ENCODE measurements around the gene RNU7-1.

The RNU7-1 gene

GRCh38 chr12:6975297-6976032, 31.8 kb downstream of the RNU7-1 start:
- H3K27ac ChIP-seq = no peak overlapping the region
- no peak overlapping the region for H3K4me3 ChIP-seq (ENCODE audit: low read depth in 1 of 2, low read length in 1 of 2)
- no peaks in the 10 kb centered on the region for H3K27me3 ChIP-seq
- H3K9me3 ChIP-seq = no peaks in the 10 kb centered on the region
- peaks cover 64% of the 10 kb centered on the region for H3K36me3 ChIP-seq
- no peak for TF ChIP-seq CTCF (IDR thresholded peaks at IDR 0.05)
- peaks cover 10 to 16% of the 10 kb centered on the region in 2 experiments for H3K4me1 ChIP-seq (ENCODE audit: control insufficient read depth in 1 of 2, insufficient read depth in 1 of 2, low read depth in 1 of 2, low read length in 1 of 2)

GRCh38 chr12:6977653-6978052, 34.0 kb downstream of the RNU7-1 start:
- Histone ChIP-seq H3K27me3 (no peaks in the 10 kb centered on the region), H3K4me1 (ENCODE audit: control insufficient read depth in 1 of 2, insufficient read depth in 1 of 2, low read depth in 1 of 2, low read length in 1 of 2) (no peaks in the 10 kb centered on the region), H3K36me3 (peaks cover 86% of the 10 kb centered on the region), H3K4me3 (ENCODE audit: low read depth in 1 of 2, low read length in 1 of 2) (no peak overlapping the region), H3K27ac (no peak overlapping the region), H3K9me3 (no peaks in the 10 kb centered on the region)
- no peak for TF ChIP-seq CTCF (IDR thresholded peaks at IDR 0.05)

DNA sequence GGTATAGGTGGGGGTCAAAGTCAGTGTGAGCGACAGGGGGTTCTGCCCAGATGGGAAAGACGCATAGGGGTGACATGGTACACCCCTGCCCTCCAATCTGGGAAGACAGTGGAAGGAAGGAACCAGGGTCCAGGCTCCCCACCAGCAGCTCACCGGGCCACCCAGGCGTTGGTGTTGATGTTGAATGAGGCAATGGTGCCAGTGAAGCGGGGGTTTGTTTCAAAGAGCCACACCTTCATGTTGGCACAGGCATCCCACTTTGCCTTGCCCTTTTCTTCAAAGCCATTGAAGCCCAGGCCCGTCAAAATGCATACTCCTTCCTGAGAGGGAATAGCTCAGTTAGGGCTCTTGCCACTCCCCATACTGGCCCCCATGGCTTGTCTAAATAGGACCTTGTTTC, 34.6 kb downstream of the RNU7-1 start:
- Histone ChIP-seq H3K27me3 (no peaks in the 10 kb centered on the region), H3K4me1 (ENCODE audit: control insufficient read depth in 1 of 2, insufficient read depth in 1 of 2, low read depth in 1 of 2, low read length in 1 of 2) (no peaks in the 10 kb centered on the region), H3K27ac (no peak overlapping the region), H3K36me3 (peaks cover 91% of the 10 kb centered on the region), H3K9me3 (no peaks in the 10 kb centered on the region), H3K4me3 (ENCODE audit: low read depth in 1 of 2, low read length in 1 of 2) (no peak overlapping the region)
- TF ChIP-seq CTCF (IDR thresholded peaks at IDR 0.05) = no peak

GRCh38 chr12:6978611-6979011, 35.0 kb downstream of the RNU7-1 start:
- no peaks in the 10 kb centered on the region for H3K4me1 ChIP-seq (ENCODE audit: control insufficient read depth in 1 of 2, insufficient read depth in 1 of 2, low read depth in 1 of 2, low read length in 1 of 2)
- H3K36me3 ChIP-seq = peaks cover 93% of the 10 kb centered on the region
- no peak overlapping the region for H3K4me3 ChIP-seq (ENCODE audit: low read depth in 1 of 2, low read length in 1 of 2)
- no peak for TF ChIP-seq CTCF (IDR thresholded peaks at IDR 0.05)
- no peak overlapping the region for H3K27ac ChIP-seq
- no peaks in the 10 kb centered on the region for H3K9me3 ChIP-seq
- no peaks in the 10 kb centered on the region for H3K27me3 ChIP-seq

DNA sequence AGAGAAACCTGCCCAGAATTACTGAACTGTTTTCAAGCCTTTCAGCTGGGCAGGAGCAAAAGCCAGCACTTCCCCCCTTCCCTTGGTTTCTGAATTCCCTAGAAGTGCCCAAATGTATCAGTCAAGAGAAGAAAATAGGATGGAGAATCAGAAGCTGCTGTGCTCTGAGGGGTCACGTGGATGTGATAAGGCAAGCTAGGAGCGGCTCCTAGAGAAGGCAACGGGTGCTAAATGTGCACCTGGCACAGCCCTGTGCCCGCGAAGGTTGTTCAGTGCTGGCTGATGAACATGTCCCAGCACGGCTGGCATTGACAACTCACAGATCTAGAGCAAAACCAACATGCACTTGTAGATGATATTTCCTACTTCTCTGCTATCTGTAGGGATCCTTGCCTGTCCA, 35.4 kb downstream of the RNU7-1 start:
- Histone ChIP-seq H3K4me3 (ENCODE audit: low read depth in 1 of 2, low read length in 1 of 2) (no peak overlapping the region), H3K27ac (no peak overlapping the region), H3K9me3 (no peaks in the 10 kb centered on the region), H3K27me3 (no peaks in the 10 kb centered on the region), H3K4me1 (ENCODE audit: control insufficient read depth in 1 of 2, insufficient read depth in 1 of 2, low read depth in 1 of 2, low read length in 1 of 2) (no peaks in the 10 kb centered on the region), H3K36me3 (peaks cover 91% of the 10 kb centered on the region)
- no peak for TF ChIP-seq CTCF (IDR thresholded peaks at IDR 0.05)
